Esophagus squamous epithelium (tissue), 5 donors: ENCODE results near the gene GALC. TPM values are rescaled to one million over a fixed set of nuclear protein-coding genes. Genes with fewer than 3 reads are reported as not detected.

Source experiments
- DNase-seq: peaks from one replicate; lab custom pipeline; 2025; lab: John Stamatoyannopoulos, UW
- H3K27ac ChIP-seq, 4 donors: fragments of 200-600 bp; sonication (generic); one replicate each; pipeline ENCODE4 v1.5.1; 2016 to 2019; ENCODE audit warnings: mild to moderate bottlenecking in 1 of 4
- H3K27me3 ChIP-seq, 4 donors: fragments of 200-600 bp; sonication (generic); 1 replicate in 3 of 4; 2 replicates in 1 of 4; pipeline versions ENCODE4 v1.5.1 to v1.6.0; 2017 to 2021; ENCODE audit warnings: antibody characterized with exemption in 1 of 4
- H3K36me3 ChIP-seq, 3 donors: fragments of 200-600 bp; sonication (generic); one replicate each; pipeline ENCODE4 v1.5.1; 2016 to 2019
- H3K4me1 ChIP-seq, 3 donors: fragments of 200-600 bp; sonication (generic); one replicate each; pipeline ENCODE4 v1.5.1; 2017 to 2019
- H3K4me3 ChIP-seq, 4 donors: fragments of 200-600 bp; sonication (generic); 1 replicate in 3 of 4; 2 replicates in 1 of 4; pipeline ENCODE4 v1.5.1; 2016 to 2019; ENCODE audit warnings: mild to moderate bottlenecking in 2 of 4, moderate library complexity in 1 of 4
- H3K9me3 ChIP-seq, 3 donors: fragments of 200-600 bp; sonication (generic); one replicate each; pipeline ENCODE4 v1.5.1; 2016 to 2019
- POLR2A ChIP-seq, 4 donors: fragments of 450-650 bp; IDR thresholded peaks; one replicate each; pipeline ENCODE4 v1.6.1; 2017; ENCODE audit warnings: antibody characterized with exemption in 4 of 4, mild to moderate bottlenecking in 4 of 4, moderate library complexity in 3 of 4
- WGBS, 2 donors: methylation state at CpG; one replicate each; pipeline ENCODE4 v1.1.5; 2018; 5-methylcytosine and 5-hydroxymethylcytosine counted together
- intact Hi-C: fragments of 100-400 bp; cut with DNase I; formaldehyde crosslinking; loops from one replicate; pipeline ENCODE4 v1.15.0; 2022
- total RNA-seq, 4 donors: library from RNA; depleted of rRNA; stranded (reverse); fragments of >200 nt; gene quantifications; one replicate each; pipeline ENCODE4 v1.1.0, GENCODE V29; 2016
- TF ChIP-seq, protein P1 (sequence below), 6 experiments: fragments of 450-650 bp in 4 of 6; fragments of 200-600 bp in 2 of 6; sonication (generic) in 2 of 6; IDR thresholded peaks; one replicate each; pipeline ENCODE4 v1.5.1; 2016 to 2019; ENCODE audit warnings: antibody characterized with exemption in 6 of 6, mild to moderate bottlenecking in 4 of 6, moderate library complexity in 4 of 6
- donor health status: DM: yes; HTN: yes; CAD: no.

The GALC gene
- total RNA-seq, 4 donors from 2014 or later: 3.4 to 15.8 (median 10.8) TPM

DNA sequence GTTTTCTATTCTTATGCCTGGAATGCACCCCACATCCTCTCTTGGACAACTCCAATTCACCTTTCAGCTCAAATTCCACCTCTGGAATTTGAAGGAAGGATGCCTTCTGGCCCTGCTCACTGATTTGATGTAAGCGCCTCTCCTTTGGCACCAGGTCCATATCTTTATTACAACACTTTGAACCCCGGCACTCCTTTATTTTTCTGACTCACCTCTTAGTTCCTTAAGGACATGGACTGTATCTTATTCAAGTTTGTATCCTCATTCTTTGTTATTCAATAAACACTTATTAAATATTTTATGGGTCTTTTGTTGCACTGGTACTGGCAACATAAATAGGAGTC lies 3.1 kb downstream of the GALC start:
- no peak for DNase-seq
- Histone ChIP-seq H3K4me3 (no peak overlapping the region), H3K9me3 (no peaks in the 10 kb centered on the region), H3K27ac (no peak overlapping the region), H3K27me3 (no peaks in the 10 kb centered on the region), H3K36me3 (peaks cover 0 to 4% (median 0%) of the 10 kb centered on the region in 3 donors), H3K4me1 (peaks cover 0 to 37% (median 10%) of the 10 kb centered on the region in 3 donors)
- intact Hi-C loops: no loop called here
- TF ChIP-seq, protein P1, sequence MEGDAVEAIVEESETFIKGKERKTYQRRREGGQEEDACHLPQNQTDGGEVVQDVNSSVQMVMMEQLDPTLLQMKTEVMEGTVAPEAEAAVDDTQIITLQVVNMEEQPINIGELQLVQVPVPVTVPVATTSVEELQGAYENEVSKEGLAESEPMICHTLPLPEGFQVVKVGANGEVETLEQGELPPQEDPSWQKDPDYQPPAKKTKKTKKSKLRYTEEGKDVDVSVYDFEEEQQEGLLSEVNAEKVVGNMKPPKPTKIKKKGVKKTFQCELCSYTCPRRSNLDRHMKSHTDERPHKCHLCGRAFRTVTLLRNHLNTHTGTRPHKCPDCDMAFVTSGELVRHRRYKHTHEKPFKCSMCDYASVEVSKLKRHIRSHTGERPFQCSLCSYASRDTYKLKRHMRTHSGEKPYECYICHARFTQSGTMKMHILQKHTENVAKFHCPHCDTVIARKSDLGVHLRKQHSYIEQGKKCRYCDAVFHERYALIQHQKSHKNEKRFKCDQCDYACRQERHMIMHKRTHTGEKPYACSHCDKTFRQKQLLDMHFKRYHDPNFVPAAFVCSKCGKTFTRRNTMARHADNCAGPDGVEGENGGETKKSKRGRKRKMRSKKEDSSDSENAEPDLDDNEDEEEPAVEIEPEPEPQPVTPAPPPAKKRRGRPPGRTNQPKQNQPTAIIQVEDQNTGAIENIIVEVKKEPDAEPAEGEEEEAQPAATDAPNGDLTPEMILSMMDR (IDR thresholded peaks at IDR 0.05): no peak
- no peak for TF ChIP-seq POLR2A (IDR thresholded peaks at IDR 0.05)
- WGBS, 2 donors: 56 to 80% methylated on average over 2 of the region's 2 CpGs

GRCh38 chr14:87989221-87989955 lies 3.6 kb downstream of the GALC start:
- no peak for TF ChIP-seq POLR2A (IDR thresholded peaks at IDR 0.05)
- TF ChIP-seq, protein P1 (IDR thresholded peaks at IDR 0.05): no peak
- Histone ChIP-seq H3K27ac (no peak overlapping the region), H3K4me3 (no peak overlapping the region), H3K9me3 (no peaks in the 10 kb centered on the region), H3K27me3 (no peaks in the 10 kb centered on the region), H3K4me1 (peaks cover 0 to 37% (median 10%) of the 10 kb centered on the region in 3 donors), H3K36me3 (peaks cover 0 to 10% (median 0%) of the 10 kb centered on the region in 3 donors)
- no peak for DNase-seq
- WGBS, 2 donors: 79 to 93% methylated on average over 5 of the region's 5 CpGs
- intact Hi-C loops: no loop called here

DNA sequence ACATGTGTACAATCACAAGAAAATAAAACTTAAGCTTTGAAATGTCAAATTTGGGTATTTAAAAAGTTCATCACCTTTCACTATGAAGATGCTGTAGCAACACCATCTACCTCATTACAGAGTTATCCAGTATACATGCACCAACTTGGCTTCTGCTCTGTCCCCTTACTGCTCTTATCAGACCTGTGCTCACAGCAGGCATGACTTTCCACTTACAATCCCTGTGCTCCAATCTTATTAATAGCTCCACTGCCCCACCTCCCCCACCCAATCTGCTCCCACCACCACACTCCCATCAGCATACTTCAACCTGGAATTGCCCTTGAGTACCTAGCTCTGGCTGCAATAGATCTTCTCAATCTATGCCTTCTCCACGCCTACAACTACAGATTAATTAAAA lies 13.3 kb downstream of the GALC start:
- Histone ChIP-seq H3K4me3 (no peak overlapping the region), H3K27me3 (no peaks in the 10 kb centered on the region), H3K4me1 (no peaks in the 10 kb centered on the region), H3K36me3 (peaks cover 0 to 47% (median 5%) of the 10 kb centered on the region in 3 donors), H3K27ac (no peak overlapping the region), H3K9me3 (no peaks in the 10 kb centered on the region)
- WGBS, 2 donors: 80 to 86% methylated on average over 1 of the region's 1 CpG
- TF ChIP-seq POLR2A (IDR thresholded peaks at IDR 0.05): no peak
- TF ChIP-seq, protein P1 (IDR thresholded peaks at IDR 0.05): no peak
- DNase-seq: no peak
- intact Hi-C loops: no loop called here

DNA sequence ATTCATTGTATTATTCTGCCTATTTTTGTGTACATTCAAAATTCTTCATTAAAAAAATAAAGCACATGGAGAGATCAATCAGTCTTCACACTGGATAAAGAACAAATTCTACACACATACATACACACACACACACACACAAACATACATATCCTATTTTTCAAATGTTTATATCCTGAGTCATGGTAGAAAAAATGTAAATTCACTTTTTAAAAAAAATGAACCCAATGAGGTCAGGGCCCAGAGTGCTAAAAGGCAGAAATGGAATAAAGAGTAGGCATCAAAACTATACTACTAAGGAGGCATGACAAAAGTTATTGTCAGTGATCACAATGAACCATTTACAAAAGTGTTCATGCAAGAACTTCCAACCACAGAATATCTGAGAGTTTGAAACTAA lies 17.3 kb downstream of the GALC start:
- Histone ChIP-seq H3K27me3 (no peaks in the 10 kb centered on the region), H3K9me3 (no peaks in the 10 kb centered on the region), H3K4me3 (no peak overlapping the region), H3K4me1 (no peaks in the 10 kb centered on the region), H3K27ac (no peak overlapping the region), H3K36me3 (peaks cover 0 to 43% (median 0%) of the 10 kb centered on the region in 3 donors)
- intact Hi-C loops: no loop called here
- TF ChIP-seq POLR2A (IDR thresholded peaks at IDR 0.05): no peak
- TF ChIP-seq, protein P1 (IDR thresholded peaks at IDR 0.05): no peak
- no peak for DNase-seq

- TF ChIP-seq, protein P1 (IDR thresholded peaks at IDR 0.05): no peak
- no peak for TF ChIP-seq POLR2A (IDR thresholded peaks at IDR 0.05)
- no peak for DNase-seq
- Histone ChIP-seq H3K27ac (no peak overlapping the region), H3K4me1 (no peaks in the 10 kb centered on the region), H3K4me3 (no peak overlapping the region), H3K27me3 (no peaks in the 10 kb centered on the region), H3K9me3 (no peaks in the 10 kb centered on the region), H3K36me3 (peaks cover 0 to 45% (median 0%) of the 10 kb centered on the region in 3 donors)
- intact Hi-C loops: no loop called here
- WGBS, 2 donors: 63 to 82% methylated on average over 2 of the region's 2 CpGs
Observed at GRCh38 chr14:87971010-87971409, 22.0 kb downstream of the GALC start.
